Hepatocyte (in vitro differentiated cells): ENCODE results near the gene GNB1L.

Source experiments
- CTCF ChIP-seq: fragments of 200-600 bp; sonication (generic); IDR thresholded peaks from 2 replicates; pipeline ENCODE4 v1.5.1; 2016; ENCODE audit warnings: antibody characterized with exemption, mild to moderate bottlenecking; ENCODE audit not compliant: poor library complexity
- EZH2 ChIP-seq: fragments of 200-600 bp; sonication (generic); IDR thresholded peaks from 2 replicates; pipeline ENCODE4 v1.6.1; 2016; ENCODE audit warnings: antibody characterized with exemption, mild to moderate bottlenecking, borderline replicate concordance
- EZH2phosphoT487 ChIP-seq: fragments of 200-600 bp; sonication (generic); IDR thresholded peaks from one replicate; pipeline ENCODE4 v1.6.1; 2018; ENCODE audit warnings: antibody characterized with exemption, mild to moderate bottlenecking, low read depth, moderate library complexity; ENCODE audit not compliant: unreplicated experiment, severe bottlenecking

GRCh38 chr22:19863571-19863970, 8.9 kb upstream of the GNB1L start:
- no peak for TF ChIP-seq CTCF
- no peak for TF ChIP-seq EZH2
- no peak for TF ChIP-seq EZH2phosphoT487
